ENCODE results near the gene METTL27. TPM values are rescaled to one million over a fixed set of nuclear protein-coding genes. Genes with fewer than 3 reads are reported as not detected.

Gene METTL27
- total and polyA plus RNA-seq, 2 experiments from 2014 or later, result 10.1 to 11.0 TPM

DNA sequence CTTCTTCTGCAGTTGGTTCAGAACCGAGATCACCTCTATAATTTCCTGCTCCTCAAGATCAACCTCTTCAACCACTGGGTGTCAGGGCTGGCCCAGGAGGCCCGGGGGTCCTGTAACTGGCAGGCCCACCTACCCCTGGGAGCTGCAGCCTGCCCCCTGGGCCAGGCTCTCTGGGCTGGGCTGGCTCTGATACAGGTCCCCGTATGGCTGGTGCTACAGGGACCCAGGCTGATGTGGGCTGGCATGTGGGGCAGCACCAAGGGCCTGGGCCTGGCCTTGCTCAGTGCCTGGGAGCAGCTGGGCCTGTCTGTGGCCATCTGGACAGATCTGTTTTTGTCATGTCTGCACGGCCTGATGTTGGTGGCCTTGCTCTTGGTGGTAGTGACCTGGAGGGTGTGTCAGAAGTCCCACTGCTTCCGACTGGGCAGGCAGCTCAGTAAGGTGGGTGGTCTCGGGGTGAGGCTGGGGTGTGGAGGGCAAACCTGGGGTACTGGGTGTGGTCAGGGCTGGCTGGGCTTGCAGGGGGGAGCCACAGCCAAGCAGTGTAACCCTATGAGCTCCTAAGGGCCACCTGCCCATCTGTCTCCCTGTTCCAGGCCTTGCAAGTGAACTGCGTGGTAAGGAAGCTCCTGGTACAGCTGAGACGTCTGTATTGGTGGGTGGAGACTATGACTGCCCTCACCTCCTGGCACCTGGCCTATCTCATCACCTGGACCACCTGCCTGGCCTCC lies 22.8 kb upstream of the METTL27 start:
- no peak overlapping the region for H3K4me3 ChIP-seq
- H3F3A ChIP-seq (replicated peaks; ENCODE audit: low read depth), result no peaks in the 10 kb centered on the region
- no peaks in the 10 kb centered on the region for H3K36me3 ChIP-seq (ENCODE audit: insufficient read depth)
- no peaks in the 10 kb centered on the region for H3K9me2 ChIP-seq (ENCODE audit: insufficient read depth)
- no peak overlapping the region for H3K27ac Mint-ChIP-seq
- no peaks in the 10 kb centered on the region for H3K36me3 Mint-ChIP-seq (ENCODE audit: low read depth)
- H4K20me1 ChIP-seq (replicated peaks; ENCODE audit: insufficient read depth), result no peaks in the 10 kb centered on the region
- H3K27me3 Mint-ChIP-seq (ENCODE audit: insufficient read depth, low read depth, poor library complexity), result peaks cover 12% of the 10 kb centered on the region
- H3K27me3 ChIP-seq (ENCODE audit: insufficient read depth), result no peaks in the 10 kb centered on the region
- no peak overlapping the region for H3K4me3 Mint-ChIP-seq
- TF ChIP-seq, protein P1, sequence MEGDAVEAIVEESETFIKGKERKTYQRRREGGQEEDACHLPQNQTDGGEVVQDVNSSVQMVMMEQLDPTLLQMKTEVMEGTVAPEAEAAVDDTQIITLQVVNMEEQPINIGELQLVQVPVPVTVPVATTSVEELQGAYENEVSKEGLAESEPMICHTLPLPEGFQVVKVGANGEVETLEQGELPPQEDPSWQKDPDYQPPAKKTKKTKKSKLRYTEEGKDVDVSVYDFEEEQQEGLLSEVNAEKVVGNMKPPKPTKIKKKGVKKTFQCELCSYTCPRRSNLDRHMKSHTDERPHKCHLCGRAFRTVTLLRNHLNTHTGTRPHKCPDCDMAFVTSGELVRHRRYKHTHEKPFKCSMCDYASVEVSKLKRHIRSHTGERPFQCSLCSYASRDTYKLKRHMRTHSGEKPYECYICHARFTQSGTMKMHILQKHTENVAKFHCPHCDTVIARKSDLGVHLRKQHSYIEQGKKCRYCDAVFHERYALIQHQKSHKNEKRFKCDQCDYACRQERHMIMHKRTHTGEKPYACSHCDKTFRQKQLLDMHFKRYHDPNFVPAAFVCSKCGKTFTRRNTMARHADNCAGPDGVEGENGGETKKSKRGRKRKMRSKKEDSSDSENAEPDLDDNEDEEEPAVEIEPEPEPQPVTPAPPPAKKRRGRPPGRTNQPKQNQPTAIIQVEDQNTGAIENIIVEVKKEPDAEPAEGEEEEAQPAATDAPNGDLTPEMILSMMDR (conservative IDR thresholded peaks at IDR 0.05; ENCODE audit: low read depth in 2 of 2), result 0 out of 4 replicates have a peak, but pooled peaks of 1 of the 2 experiments have one; percentile 10
- TF ChIP-seq, protein P2, sequence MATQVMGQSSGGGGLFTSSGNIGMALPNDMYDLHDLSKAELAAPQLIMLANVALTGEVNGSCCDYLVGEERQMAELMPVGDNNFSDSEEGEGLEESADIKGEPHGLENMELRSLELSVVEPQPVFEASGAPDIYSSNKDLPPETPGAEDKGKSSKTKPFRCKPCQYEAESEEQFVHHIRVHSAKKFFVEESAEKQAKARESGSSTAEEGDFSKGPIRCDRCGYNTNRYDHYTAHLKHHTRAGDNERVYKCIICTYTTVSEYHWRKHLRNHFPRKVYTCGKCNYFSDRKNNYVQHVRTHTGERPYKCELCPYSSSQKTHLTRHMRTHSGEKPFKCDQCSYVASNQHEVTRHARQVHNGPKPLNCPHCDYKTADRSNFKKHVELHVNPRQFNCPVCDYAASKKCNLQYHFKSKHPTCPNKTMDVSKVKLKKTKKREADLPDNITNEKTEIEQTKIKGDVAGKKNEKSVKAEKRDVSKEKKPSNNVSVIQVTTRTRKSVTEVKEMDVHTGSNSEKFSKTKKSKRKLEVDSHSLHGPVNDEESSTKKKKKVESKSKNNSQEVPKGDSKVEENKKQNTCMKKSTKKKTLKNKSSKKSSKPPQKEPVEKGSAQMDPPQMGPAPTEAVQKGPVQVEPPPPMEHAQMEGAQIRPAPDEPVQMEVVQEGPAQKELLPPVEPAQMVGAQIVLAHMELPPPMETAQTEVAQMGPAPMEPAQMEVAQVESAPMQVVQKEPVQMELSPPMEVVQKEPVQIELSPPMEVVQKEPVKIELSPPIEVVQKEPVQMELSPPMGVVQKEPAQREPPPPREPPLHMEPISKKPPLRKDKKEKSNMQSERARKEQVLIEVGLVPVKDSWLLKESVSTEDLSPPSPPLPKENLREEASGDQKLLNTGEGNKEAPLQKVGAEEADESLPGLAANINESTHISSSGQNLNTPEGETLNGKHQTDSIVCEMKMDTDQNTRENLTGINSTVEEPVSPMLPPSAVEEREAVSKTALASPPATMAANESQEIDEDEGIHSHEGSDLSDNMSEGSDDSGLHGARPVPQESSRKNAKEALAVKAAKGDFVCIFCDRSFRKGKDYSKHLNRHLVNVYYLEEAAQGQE (IDR thresholded peaks at IDR 0.05; ENCODE audit: unreplicated experiment), result no peak
- peaks cover 14% of the 10 kb centered on the region for H3K4me1 ChIP-seq (ENCODE audit: insufficient read depth)
- no peak overlapping the region for H3K27ac ChIP-seq (ENCODE audit: low read depth)
- H3K4me2 ChIP-seq, result no peak overlapping the region
- H3K79me2 ChIP-seq (replicated peaks; ENCODE audit: insufficient read depth), result no peaks in the 10 kb centered on the region
- ATAC-seq (no peak), DNase-seq (ENCODE audit: low spot score) (no peak)
- no peak overlapping the region for H2AFZ ChIP-seq
- peaks cover 11% of the 10 kb centered on the region for H3K4me1 Mint-ChIP-seq
- H3K9me3 Mint-ChIP-seq, result no peaks in the 10 kb centered on the region; the same call in 2 of the 3 replicates

DNA sequence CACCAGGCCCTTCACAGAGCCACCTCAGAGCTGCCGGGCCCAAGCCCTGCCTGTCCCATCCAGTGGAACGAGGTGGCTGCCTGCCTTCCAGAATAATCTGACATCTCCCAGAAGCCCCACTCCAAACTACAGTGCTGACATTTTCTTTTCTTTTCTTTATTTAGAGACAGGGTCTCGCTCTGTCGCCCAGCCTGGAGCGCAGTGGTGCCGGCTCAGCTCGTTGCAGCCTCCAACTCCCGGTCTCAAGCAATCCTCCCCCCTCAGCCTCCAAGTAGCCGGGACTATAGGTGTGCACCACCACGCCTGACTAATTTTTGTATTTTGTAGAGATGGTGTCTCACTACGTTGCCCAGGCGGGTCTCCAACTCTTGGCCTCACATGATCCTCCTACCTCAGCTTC lies 19.0 kb upstream of the METTL27 start:
- ATAC-seq (no peak), DNase-seq (ENCODE audit: low spot score) (no peak)
- H3K27me3 ChIP-seq (ENCODE audit: insufficient read depth), result no peaks in the 10 kb centered on the region
- peaks cover 3% of the 10 kb centered on the region for H3K9me3 Mint-ChIP-seq
- peaks cover 13% of the 10 kb centered on the region for H3K27me3 Mint-ChIP-seq (ENCODE audit: insufficient read depth, low read depth, poor library complexity)
- no peaks in the 10 kb centered on the region for H3F3A ChIP-seq (replicated peaks; ENCODE audit: low read depth)
- H3K9me2 ChIP-seq (ENCODE audit: insufficient read depth), result no peaks in the 10 kb centered on the region
- H2AFZ ChIP-seq, result no peak overlapping the region
- no peaks in the 10 kb centered on the region for H3K79me2 ChIP-seq (replicated peaks; ENCODE audit: insufficient read depth)
- H3K4me3 ChIP-seq, result no peak overlapping the region
- H3K4me1 ChIP-seq (ENCODE audit: insufficient read depth), result no peaks in the 10 kb centered on the region
- no peaks in the 10 kb centered on the region; the same call in 2 of the 3 replicates for H3K4me1 Mint-ChIP-seq
- H3K4me2 ChIP-seq, result no peak overlapping the region
- no peak overlapping the region for H3K4me3 Mint-ChIP-seq
- H3K27ac Mint-ChIP-seq, result no peak overlapping the region
- no peaks in the 10 kb centered on the region for H3K36me3 Mint-ChIP-seq (ENCODE audit: low read depth)
- H4K20me1 ChIP-seq (replicated peaks; ENCODE audit: insufficient read depth), result no peaks in the 10 kb centered on the region
- no peaks in the 10 kb centered on the region for H3K36me3 ChIP-seq (ENCODE audit: insufficient read depth)
- H3K27ac ChIP-seq (ENCODE audit: low read depth), result no peak overlapping the region
- no peak for TF ChIP-seq JUNB (IDR thresholded peaks at IDR 0.05; ENCODE audit: unreplicated experiment)
- TF ChIP-seq, protein P2 (IDR thresholded peaks at IDR 0.05; ENCODE audit: unreplicated experiment), result no peak
- no peak for TF ChIP-seq CREB1 (CRISPR knock-in tag; IDR thresholded peaks at IDR 0.05; ENCODE audit: low read depth)
- no peak for TF ChIP-seq EZH2phosphoT487 (IDR thresholded peaks at IDR 0.05; ENCODE audit: unreplicated experiment)
- TF ChIP-seq ZNF114 (CRISPR knock-in tag; IDR thresholded peaks at IDR 0.05), result no peak
